HEK293T (cell line): ENCODE data around the gene RANBP3.

ENCODE experiments used
- CTCF ChIA-PET: fragments of 350-600 bp; formaldehyde crosslinking; extraction: SDS; loops from one replicate; lab custom pipeline; 2021; ENCODE audit warnings: antibody characterized with exemption, inconsistent platforms; lab: Yijun Ruan, JAX
- POLR2A ChIA-PET: fragments of 350-600 bp; formaldehyde crosslinking; extraction: SDS; loops from one replicate; lab custom pipeline; 2020; ENCODE audit warnings: antibody characterized with exemption, inconsistent platforms; lab: Yijun Ruan, JAX
- DNase-seq: peaks from one replicate; pipeline ENCODE4 v3.0.0; 2012; ENCODE audit warnings: mixed read lengths; ENCODE audit errors: extremely low spot score
- ARNT ChIP-seq: fragments of 450-650 bp; IDR thresholded peaks from 2 replicates; pipeline ENCODE4 v1.6.1; 2017; ENCODE audit warnings: mild to moderate bottlenecking
- BHLHE40 ChIP-seq: fragments of 450-650 bp; IDR thresholded peaks from 2 replicates; pipeline ENCODE4 v1.6.1; 2016; ENCODE audit warnings: mild to moderate bottlenecking, moderate library complexity, borderline replicate concordance
- CTBP1 ChIP-seq: fragments of 450-650 bp; IDR thresholded peaks from 2 replicates; pipeline ENCODE4 v1.6.1; 2016; ENCODE audit warnings: borderline replicate concordance
- ELF4 ChIP-seq: fragments of 450-650 bp; IDR thresholded peaks from 2 replicates; pipeline ENCODE4 v1.6.1; 2017; ENCODE audit warnings: antibody characterized with exemption
- FOXA1 ChIP-seq: fragments of 450-650 bp; IDR thresholded peaks from 2 replicates; pipeline ENCODE4 v1.6.1; 2016; ENCODE audit warnings: mild to moderate bottlenecking
- FOXK2 ChIP-seq: fragments of 450-650 bp; IDR thresholded peaks from 2 replicates; pipeline ENCODE4 v1.6.1; 2016; ENCODE audit warnings: mild to moderate bottlenecking
- FOXM1 ChIP-seq: fragments of 450-650 bp; IDR thresholded peaks from 2 replicates; pipeline ENCODE4 v1.6.1; 2017; ENCODE audit warnings: mild to moderate bottlenecking, borderline replicate concordance
- HDGF ChIP-seq: fragments of 450-650 bp; IDR thresholded peaks from 2 replicates; pipeline ENCODE4 v1.6.1; 2017; ENCODE audit warnings: antibody characterized with exemption, borderline replicate concordance
- L3MBTL2 ChIP-seq: fragments of 450-650 bp; conservative IDR thresholded peaks from 2 replicates; pipeline ENCODE4 v1.6.1; 2016; ENCODE audit warnings: mild to moderate bottlenecking
- LEF1 ChIP-seq: fragments of 450-650 bp; IDR thresholded peaks from 2 replicates; pipeline ENCODE4 v1.6.1; 2017; ENCODE audit warnings: mild to moderate bottlenecking, borderline replicate concordance
- NFRKB ChIP-seq: fragments of 450-650 bp; IDR thresholded peaks from 2 replicates; pipeline ENCODE4 v1.6.1; 2016; ENCODE audit warnings: mild to moderate bottlenecking, moderate library complexity
- SP1 ChIP-seq: fragments of 450-650 bp; IDR thresholded peaks from 2 replicates; pipeline ENCODE4 v1.6.1; 2017
- SUZ12 ChIP-seq: fragments of 450-650 bp; IDR thresholded peaks from 2 replicates; pipeline ENCODE4 v1.6.1; 2016; ENCODE audit warnings: mild to moderate bottlenecking
- TARDBP ChIP-seq: fragments of 450-650 bp; IDR thresholded peaks from 2 replicates; pipeline ENCODE4 v1.6.1; 2016
- ZNF384 ChIP-seq: fragments of 450-650 bp; IDR thresholded peaks from 2 replicates; pipeline ENCODE4 v1.6.1; 2016
- TF ChIP-seq, protein P1 (sequence below): fragments of 450-650 bp; IDR thresholded peaks from 2 replicates; pipeline ENCODE4 v1.6.1; 2016

The RANBP3 gene

DNA sequence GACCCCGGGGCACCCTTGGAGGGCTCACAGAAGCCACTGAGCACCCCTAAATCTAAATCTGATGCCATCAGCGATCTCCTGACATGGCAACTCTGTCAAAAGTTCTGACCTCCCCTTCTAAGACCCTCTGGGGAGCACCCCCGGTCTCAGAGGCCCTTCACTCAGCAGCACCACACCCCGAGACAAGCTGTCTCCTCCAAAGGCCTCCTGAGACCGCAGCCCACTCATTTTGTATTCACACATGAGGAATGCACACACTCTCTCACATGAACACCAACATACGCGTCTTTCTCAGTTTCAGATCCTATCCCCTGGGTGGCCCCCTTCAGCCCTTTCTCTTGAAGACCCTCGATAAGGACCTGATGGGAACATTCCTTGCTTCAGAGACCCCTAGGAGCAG is 77.0 kb downstream of the RANBP3 start:
- TF ChIP-seq NFRKB (no peak), BHLHE40 (no peak), HDGF (no peak), LEF1 (no peak), FOXK2 (no peak), FOXA1 (no peak), ZNF384 (no peak), CTBP1 (no peak), ARNT (no peak), SP1 (no peak), ELF4 (no peak), L3MBTL2 (no peak), SUZ12 (no peak), FOXM1 (no peak), TARDBP (no peak)
- TF ChIP-seq, protein P1, sequence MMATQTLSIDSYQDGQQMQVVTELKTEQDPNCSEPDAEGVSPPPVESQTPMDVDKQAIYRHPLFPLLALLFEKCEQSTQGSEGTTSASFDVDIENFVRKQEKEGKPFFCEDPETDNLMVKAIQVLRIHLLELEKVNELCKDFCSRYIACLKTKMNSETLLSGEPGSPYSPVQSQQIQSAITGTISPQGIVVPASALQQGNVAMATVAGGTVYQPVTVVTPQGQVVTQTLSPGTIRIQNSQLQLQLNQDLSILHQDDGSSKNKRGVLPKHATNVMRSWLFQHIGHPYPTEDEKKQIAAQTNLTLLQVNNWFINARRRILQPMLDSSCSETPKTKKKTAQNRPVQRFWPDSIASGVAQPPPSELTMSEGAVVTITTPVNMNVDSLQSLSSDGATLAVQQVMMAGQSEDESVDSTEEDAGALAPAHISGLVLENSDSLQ, result no peak
- CTCF ChIA-PET, result interaction anchor here (1.0 kb wide), 1 partner anchor 67 kb away, joined by 3 read pairs; no protein-coding TSS in a partner anchor
- POLR2A ChIA-PET, result no interaction called here
- DNase-seq, result no peak

DNA sequence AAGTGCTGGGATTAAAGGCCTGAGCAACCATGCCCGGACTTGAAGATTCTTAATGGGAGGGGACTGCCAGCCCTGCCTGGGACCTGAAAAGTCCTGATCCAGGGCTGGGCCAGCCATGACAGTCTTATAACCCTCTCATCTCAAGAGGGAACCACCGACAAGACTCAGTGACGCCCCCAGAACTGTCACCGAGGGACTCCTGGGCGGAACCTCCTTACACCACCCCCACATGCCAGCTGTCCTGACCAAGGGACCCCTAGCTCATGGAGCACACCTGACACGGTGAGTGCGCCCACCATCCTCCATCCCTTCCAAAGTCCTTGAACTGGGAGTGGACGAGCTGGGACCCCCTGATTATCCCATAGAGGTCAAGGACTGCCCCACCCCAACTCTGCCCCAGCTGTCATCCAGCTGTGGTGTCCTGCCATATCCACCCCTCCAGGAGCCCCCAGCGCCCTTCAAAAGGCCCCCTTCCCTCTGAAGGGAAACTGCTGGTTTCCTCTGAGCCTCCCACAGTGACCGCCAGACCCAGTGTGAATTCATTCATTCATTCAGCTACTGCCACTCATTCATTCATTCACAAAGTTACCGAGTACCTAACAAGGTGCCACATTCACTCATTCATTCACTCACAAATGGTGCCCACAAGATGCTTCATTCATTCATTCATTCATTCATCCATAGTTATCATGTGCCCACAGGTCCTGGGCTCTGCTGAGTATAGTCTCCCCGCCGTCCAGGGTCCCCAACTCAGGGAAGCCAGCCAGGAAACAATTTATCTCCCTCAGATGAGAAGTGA is 78.0 kb downstream of the RANBP3 start:
- POLR2A ChIA-PET, result no interaction called here
- no peak for DNase-seq
- CTCF ChIA-PET, result interaction anchor here (0.7 to 1.0 kb wide), 2 partner anchors 68 to 592 kb away, joined by 3 read pairs; no protein-coding TSS in a partner anchor
- no peak for TF ChIP-seq SP1
- TF ChIP-seq SUZ12, result no peak
- TF ChIP-seq NFRKB, result no peak
- no peak for TF ChIP-seq ZNF384
- no peak for TF ChIP-seq LEF1
- TF ChIP-seq FOXM1, result no peak
- no peak for TF ChIP-seq ELF4
- no peak for TF ChIP-seq FOXA1
- TF ChIP-seq, protein P1, result no peak
- no peak for TF ChIP-seq L3MBTL2
- no peak for TF ChIP-seq HDGF
- TF ChIP-seq BHLHE40, result no peak
- no peak for TF ChIP-seq FOXK2
- TF ChIP-seq ARNT, result no peak
- TF ChIP-seq CTBP1, result no peak
- no peak for TF ChIP-seq TARDBP

DNA sequence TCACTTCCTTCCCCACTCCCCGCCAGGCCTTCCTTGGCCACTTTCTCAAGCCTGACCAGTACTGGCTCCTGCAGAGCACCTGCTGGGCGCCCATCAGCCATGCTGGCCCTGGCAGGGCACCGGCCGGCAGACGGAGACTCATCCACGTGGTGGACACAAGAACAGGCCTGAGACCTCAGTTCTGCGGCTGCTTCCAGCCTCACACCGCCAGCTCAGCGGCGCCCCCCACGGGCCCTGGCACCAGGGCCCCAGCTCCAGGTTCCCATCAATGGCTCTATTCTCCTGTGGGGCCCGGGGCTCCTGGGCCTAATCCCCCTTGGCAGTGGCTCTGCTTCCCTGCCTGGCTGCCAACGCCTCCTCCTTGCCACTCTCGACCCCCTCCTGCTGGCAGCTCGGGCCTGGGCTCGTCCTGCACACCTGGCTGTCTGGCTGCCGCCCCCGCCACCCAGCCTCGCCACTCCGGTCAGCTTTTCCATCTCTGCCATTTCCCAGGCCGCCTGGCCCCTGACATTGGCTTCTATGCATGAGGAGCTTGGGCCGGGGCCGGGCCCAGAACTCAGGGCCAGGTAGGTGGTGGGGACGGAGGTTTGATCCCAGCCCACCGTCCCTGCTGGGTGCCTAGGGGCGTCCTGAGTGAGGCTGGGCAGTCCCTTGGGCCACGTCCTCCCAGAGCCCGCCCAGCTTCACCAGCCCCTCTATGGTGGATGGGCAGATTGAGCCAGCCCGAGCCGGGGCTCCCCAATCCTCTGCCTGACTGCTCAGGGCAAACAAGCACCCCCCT is 80.6 kb downstream of the RANBP3 start:
- no peak for DNase-seq
- ChIA-PET POLR2A (no interaction called here), CTCF (interaction anchor here (0.6 to 1.8 kb wide), 2 partner anchors 36 to 93 kb away, joined by 3 to 6 read pairs; no protein-coding TSS in a partner anchor)
- no peak for TF ChIP-seq HDGF
- no peak for TF ChIP-seq ZNF384
- TF ChIP-seq TARDBP, result no peak
- no peak for TF ChIP-seq FOXK2
- TF ChIP-seq CTBP1, result no peak
- no peak for TF ChIP-seq SUZ12
- TF ChIP-seq NFRKB, result no peak
- no peak for TF ChIP-seq ELF4

DNA sequence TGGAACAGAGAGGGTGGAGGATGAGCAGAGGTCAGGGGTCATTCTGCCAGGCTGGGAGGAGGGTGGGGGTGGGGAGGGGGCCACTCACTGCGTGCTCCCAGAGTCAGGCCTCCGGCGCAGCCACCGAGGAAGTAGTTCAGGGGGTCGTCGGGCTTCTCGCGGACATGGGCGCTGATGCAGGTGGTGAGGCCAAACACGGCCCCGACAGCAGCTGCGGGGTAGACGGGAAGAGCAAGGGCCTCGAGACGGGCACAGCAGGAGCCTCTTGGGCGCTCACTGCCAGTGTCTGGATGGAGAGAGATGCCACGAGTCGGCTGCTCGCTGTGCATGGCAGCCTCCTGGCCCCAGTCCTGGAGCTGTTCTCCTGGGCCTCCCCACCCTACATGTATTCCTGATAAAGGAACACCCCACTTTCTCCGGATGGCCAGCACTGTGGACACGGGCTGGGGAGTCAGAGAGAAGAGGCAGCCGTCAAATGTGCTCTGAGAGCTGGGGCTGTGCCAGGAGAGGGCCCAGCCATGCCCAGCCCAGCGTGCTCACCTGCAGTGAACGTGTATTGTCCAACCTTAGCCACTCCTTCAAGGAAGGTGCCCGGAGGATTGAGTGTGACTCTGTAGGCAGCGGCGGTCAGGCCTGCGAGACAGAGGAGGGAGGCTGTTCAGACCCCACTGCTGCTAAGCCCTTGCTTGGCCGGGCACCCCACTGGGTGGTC is 81.4 kb downstream of the RANBP3 start:
- CTCF ChIA-PET, result interaction anchor here (0.6 to 1.8 kb wide), 3 partner anchors 35 to 92 kb away, joined by 3 to 6 read pairs (median 6); no protein-coding TSS in a partner anchor
- POLR2A ChIA-PET, result no interaction called here
- DNase-seq, result no peak
- TF ChIP-seq FOXK2 (no peak), SP1 (no peak), ELF4 (no peak)

DNA sequence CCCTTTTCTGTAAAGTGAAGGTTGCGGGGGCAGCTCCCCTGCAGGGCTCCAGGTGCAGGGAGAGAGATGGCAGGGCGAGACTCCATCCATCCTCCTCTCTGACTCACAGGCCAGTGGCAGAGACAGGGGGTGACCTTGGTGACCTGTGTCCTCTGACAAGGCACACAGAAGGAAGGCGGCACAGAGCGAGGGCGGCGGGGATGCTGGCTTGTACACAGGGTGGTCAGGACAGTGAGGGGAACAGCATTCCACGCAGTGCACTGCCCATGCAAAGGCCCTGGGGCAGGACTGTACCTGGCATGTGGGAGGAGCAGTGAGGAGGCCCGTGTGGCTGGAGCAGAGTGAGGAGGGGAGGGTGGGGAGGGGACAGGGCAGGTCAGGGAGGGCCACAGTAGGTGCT is 82.0 kb downstream of the RANBP3 start:
- DNase-seq, result no peak
- ChIA-PET CTCF (interaction anchor here (1.4 kb wide), 1 partner anchor 92 kb away, joined by 6 read pairs; no protein-coding TSS in a partner anchor), POLR2A (no interaction called here)
- TF ChIP-seq L3MBTL2 (no peak), CTBP1 (no peak), SP1 (no peak)

DNA sequence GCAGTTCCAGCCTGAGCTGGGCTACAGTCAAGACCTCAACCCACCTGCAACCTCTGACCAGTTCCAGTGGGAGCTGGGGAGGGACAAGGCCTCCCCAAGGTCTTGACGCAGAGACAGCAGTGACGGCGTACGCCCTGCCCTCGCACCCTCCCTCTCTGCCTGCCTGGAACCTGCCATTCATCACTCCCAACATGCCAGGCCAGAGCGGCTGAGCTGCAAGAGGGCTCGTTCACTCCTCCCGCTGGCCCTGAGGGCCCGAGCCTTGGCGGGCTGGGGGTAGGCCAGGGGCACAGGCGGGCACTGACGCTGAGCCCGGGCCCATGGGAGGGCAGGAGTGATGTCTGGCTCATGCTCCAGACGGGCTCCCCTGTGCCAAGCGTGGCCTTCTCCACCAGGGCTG is 82.5 kb downstream of the RANBP3 start:
- DNase-seq, result no peak
- TF ChIP-seq SP1 (no peak), NFRKB (no peak), FOXK2 (no peak), CTBP1 (no peak), SUZ12 (no peak), HDGF (no peak), FOXM1 (no peak), BHLHE40 (no peak), ZNF384 (no peak), ELF4 (no peak), ARNT (no peak)
- ChIA-PET POLR2A (no interaction called here), CTCF (interaction anchor here (1.4 kb wide), 1 partner anchor 91 kb away, joined by 6 read pairs; no protein-coding TSS in a partner anchor)
